Measurements from ENCODE around the gene LCE5A.
"Not testable (repeated sequence)": the region's sequence is repeated elsewhere in the genome, so short reads cannot be mapped to it uniquely, and the experiment has no call there.

The LCE5A gene, protein sequence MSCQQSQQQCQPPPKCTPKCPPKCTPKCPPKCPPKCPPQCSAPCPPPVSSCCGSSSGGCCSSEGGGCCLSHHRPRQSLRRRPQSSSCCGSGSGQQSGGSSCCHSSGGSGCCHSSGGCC

DNA sequence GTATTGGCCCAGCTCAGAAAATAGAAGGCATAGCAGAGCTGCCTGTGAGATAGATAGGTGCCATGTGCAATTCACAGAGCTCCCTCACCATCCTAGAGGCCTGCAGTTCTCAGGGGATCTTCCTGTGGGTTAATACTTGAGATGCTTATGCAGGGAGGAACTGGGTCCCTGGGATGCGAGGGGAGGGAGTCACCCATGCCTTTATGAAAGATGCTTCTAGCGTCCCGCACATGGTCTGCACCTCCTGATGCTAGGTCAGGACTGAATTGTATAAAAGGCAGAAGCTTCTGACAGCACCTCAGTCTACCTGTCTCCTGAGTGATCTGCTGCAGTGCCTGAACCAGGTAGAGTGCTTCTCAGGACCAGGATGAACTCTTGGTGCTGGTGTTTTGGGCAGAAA is at the start of gene LCE5A:
LCE5A (plus strand) TSS at position 301 of the 400 bp plus-strand sequence. CDS start 732 bp downstream, outside the sequence.
- DNase-seq (ENCODE audit: low read depth), result no peak

DNA sequence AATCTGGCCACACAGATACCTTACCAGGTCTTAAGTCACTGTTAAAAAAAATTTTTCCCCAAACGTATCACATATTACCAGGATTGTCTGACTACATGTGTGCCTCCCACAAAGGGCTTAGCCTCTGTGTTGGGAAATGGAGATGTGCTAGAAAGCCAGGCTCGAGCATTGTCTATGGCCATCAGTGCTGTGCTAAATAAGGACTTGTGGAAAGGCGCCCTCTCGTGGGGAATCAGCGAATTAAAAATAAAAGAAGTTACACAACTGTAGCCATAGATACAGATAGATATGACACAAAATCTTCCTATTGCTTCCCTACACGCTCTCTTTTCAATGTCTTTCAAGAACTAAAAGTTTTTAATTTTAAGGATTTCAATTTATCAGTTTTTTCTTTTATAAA is 49.1 kb upstream of the LCE5A start:
- DNase-seq (ENCODE audit: low read depth), result peak; percentile 35

DNA sequence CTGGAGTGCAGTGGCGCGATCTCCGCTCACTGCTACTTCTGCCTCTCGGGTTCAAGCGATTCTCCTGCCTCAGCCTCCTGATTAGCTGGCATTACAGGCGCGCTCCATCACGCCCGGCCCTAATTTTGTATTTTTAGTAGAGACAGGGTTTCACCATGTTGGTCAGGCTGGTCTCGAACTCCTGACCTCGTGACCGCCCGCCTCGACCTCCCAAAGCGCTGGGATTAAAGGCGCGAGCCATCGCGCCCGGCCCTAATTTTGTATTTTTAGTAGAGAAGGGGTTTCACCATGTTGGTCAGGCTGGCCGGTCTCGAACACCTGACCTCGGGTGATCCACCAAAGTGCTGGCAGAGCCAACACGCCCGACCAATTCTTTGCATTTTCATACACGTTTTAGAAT is 48.0 kb upstream of the LCE5A start:
- DNase-seq (ENCODE audit: low read depth), result no peak

DNA sequence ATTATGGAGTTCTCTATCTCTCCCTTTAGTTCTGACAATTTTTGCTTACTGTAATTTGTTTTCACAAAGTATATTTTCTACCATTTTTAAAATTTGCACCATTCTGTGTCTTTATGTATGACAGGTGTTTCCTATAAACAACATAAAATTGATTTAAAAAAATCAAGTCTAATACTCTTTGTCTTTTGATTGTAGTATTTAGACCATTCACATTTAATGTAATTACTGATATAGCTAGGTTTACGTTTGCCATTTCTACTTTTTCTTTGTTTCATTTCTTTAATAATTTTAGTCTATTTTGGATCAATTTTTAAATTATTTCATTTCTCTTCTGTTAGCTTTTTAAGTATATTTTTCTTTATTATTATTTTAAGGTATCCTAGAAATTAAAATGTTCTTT is 44.4 kb upstream of the LCE5A start:
- DNase-seq (ENCODE audit: low read depth), result no peak

DNA sequence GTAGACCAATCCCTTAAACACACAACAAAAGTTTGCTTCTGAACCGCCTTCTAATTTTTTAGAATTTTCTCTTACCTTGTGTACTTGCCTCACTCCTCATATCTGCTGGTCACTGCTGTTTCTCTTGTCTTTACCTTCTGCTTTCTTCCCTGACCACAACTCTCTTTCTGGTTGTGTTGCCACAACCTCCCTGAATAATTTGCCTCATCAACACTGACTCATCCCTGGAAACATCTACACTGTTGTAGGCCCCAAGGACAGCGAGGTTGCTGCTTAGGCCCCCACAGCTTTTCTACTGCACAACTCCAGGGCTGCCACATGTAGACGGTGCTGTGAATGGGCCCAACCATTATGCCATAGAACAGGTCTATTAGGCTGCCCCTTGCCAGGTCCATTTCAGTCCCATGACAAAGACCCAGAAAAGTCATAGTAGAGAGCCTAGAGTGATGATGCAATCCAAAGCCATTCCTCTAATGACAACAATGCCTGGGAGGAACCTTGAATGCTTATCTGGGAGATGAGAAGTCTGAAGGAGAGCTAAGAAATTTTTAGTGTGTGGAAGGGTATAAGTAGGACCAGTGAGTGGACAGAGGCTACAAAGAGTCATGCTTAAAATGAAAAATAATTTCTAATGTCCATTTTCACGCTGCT is 36.6 kb upstream of the LCE5A start:
- no peak for DNase-seq (ENCODE audit: low read depth)

DNA sequence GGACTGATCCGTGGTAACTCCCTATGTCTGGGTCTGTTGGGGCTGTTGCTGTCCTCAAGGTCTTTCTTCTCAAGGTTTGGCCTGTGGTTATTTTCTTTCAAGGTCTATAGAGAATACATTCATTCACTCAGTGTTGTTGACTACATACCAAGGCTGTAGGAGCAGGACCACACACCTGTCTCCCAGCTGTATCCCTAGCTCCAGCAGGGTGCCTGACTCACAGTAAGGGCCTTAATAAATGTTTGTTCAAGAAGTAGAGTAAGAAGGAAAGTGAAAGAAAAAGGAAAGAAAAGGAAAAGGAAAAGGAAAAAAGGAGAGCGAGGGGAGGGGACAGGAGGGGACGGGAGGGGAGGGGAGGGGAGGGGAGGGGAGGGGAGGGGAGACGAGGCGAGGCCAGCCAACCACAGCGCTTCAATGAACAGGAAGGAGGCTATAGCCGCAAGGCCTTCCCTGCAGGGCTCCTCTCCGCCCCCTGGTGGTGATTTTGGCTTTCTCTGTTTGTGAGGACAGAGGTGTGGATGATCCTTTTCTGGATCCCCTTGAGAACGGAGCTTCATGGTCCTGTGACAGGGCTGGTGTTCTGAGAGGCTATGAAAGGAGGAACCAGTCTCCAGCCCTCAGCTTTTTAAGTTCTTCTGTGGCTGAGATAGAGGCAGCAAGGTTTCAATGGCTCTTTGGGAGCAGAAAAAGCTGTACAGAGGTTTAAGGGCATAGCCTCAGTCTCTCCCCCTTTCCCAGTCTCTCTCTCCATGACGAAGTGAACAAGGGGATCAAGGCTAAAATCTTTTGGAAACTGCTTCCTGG is 30.6 kb upstream of the LCE5A start:
- peak; percentile 41 for DNase-seq (ENCODE audit: low read depth)

DNA sequence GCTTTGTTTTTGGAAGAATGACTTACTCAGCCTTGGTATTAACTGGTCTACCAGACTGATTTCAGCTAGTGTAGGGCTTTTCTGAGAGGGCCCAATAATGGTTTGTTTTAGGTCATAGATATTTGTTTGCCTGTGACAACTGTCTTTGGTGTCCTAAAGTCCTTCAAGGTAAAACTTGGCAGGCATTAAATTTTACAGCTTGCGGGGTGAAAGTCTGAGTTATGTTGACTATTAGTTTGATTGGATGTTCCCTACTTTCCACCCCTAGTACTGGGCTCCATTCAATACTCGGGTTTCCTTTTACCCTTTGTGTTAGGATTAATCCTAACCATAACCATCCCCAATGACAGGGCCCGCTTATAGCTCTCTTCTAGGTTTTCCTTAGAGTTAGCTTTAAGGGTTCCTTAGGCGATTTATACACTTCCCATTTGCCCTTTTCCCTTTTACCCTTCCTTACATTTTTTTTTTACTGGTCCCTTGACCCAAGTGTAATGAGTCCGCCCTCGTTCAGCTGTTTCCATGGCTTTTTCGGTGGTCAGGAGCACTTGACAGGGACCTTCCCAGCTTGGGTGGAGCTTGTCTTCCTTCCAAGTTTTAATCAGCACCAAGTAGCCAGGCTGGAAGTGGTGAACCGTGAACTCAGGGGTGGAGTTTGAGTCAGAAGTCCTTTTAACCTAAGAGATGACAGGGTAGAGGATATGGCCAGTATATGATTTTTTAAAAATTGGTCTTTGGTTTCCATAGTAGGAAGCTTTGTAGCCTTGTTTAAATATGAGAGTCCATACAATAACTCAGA is 28.5 kb upstream of the LCE5A start:
- no peak for DNase-seq (ENCODE audit: low read depth)

DNA sequence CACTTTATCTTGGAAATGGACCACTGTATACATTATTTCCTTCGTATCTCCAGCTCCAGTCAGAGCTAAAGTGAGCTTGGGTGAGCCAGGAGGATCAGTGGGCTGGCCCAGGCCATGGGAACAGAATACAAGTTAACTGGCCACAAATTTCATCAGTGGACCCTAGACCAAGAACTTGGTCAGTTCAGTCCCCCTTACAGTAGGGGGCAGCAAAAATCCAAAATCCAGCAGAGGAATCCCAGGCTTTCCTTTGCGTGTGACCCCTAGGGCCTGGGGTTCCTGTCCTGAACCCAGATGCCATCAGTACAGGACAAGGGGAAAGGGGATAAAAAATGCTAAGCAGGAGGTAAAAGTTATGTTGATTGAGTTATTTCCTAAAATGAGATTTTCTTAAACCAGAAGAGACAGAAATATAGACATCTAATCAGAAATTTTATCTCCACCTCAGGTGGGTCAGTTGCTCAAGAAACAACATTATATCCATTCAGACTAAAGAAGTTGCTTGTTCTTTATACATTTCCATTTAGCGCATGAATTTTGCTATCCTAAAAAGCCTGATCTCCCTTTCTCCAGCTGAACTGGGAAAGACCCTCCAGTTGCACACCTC is 24.1 kb upstream of the LCE5A start:
- no peak for DNase-seq (ENCODE audit: low read depth)

DNA sequence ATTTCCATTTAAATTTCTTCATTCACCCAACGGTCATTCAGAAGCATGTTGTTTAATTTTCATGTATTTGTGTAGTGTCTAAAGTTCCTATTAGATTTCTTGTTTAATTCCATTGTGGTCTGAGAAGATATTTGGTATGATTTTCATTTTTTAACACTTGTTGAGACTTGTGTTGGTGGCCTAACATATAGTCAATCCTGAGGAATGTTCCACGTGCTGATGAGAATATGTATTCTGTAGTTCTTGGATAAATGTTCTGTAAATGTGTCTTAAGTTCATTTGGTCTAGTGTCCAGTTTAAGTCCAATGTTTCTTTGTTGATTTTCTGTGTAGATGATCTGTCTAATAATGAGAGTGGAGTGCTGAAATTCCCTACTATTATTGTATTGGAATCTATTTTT is 22.7 kb upstream of the LCE5A start:
- DNase-seq (ENCODE audit: low read depth), result no peak

DNA sequence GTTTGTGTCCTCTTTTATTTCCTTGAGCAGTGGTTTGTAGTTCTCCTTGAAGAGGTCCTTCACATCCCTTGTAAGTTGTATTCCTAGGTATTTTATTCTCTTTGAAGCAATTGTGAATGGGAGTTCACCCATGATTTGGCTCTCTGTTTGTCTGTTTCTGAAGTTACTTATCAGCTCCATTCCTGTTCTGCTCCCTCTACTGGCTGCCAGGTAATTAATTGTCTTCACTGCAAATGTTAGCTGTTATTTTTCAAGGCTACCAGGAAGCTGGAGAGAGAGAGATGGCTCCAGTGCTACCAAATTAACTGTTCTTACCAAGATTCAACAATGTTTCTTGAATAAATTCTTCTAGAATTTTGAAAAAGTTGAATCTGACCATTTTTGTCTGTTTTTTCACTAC is 19.1 kb upstream of the LCE5A start:
- DNase-seq (ENCODE audit: low read depth), result not testable (repeated sequence)

DNA sequence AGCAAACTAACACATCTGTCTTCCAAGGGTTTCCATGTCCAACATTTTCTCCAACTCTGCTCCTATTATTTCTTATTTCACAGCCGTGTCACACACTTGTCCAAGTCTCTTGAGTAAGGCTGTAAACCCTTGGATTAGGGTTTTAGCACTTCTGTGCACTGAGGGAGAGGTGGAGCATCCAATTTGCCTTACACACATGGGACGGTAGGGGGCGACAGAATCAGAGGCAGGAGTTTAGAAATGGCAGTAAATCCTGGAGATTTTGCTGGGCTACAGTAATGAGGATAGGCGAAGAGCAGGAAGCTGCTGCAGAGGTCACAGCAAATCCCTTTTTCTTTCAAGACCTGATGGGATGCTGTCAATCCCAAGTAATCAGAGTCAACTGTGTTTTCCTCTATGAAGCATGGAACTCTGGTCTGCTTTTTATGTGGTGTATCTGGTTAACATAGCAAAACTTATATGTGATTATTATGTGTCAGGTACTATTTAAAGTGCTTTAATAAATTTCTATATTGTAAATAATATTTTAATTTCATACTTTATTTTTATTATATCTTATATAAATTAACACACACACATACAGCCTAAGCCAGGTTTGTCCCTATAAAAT is 15.4 kb upstream of the LCE5A start:
- no peak for DNase-seq (ENCODE audit: low read depth)

DNA sequence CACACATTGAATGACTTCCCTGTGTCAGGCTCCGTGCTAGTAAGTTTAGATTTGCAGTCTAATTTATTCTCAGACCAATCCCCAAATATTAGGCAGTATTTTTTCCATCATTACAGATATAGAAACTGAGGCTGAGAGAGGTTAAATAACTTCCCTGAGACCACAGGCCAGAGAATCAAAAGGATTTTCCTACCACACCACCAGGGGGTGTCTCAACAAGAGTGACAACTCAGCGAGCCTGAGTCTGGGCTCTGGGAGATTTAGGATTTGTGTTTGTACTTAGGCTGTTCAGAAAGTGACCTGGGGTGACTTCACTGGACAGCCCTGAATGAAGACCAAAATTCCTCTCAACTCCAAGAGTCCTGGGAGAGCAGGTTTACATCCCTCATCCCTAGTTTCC is 13.3 kb upstream of the LCE5A start:
- no peak for DNase-seq (ENCODE audit: low read depth)

DNA sequence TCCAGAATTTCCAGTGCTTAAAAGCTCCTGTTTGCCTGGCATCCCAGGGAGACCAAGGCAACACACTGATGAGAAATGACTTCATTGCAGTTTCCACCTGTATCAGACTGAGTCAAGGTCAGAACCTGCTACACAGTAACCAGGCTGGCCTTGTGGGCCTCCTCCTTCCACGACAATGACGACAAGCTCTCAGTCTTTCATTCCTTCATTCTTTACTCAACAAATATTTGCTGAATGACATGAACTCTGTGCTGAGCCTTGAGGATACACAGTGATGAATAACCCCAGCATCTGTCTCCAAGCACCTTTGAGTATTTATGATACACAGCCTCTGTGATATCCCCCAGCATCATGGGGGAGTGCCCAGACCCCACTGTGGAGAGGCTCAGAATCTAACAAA is 8.9 kb upstream of the LCE5A start:
- DNase-seq (ENCODE audit: low read depth), result no peak

DNA sequence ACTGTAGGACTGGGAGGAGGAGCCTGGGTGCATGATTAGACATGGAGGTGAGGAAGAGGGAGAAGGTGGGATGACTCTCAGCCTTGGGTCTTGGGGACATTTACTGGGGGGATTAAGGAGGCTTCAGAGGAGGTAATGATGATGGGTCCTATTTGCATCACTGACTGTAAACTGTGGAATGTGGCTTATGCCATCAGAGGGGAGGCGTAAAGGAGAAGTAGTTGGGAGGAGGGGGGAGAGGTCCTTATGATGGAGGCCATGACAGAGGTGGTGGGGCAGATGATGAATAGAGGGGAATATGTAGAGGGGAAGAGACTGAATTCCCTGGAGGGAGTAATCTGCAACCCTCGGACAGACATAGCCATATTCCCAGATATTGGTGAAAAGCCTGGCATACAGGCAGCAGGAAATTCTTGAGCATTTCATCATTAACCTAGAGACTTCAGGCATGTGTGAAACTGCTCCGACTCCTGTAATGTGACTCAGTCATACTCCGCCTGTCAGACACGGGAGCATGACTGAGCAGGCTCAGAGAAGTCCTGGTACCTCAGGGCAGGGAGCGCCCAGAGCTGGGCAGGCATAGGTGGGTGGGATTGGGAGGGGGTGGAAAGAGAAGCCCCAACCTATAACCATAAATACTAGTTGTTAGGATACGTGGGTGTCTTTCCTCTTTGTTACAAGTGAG is 8.0 kb upstream of the LCE5A start:
- DNase-seq (ENCODE audit: low read depth), result no peak

DNA sequence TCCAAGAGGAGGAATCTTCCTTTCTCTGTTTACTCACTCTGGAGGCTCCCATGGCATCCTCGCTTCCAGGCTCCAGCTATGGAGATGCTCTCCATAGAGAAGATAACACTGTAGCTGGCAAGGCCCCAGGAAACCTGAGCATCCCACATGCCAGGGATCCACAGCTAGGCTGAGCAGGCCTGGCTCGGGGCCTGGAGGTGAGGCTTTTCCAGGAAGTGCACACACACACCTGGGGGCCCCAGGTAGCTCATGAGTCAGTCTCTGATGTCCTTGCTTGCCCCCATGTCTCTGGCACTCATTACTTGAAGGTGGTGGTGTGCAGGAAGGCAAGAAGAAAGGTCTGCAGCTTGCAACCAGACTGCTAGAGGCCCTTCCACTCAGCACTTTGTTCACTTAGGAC is 5.5 kb upstream of the LCE5A start:
- DNase-seq (ENCODE audit: low read depth), result no peak

DNA sequence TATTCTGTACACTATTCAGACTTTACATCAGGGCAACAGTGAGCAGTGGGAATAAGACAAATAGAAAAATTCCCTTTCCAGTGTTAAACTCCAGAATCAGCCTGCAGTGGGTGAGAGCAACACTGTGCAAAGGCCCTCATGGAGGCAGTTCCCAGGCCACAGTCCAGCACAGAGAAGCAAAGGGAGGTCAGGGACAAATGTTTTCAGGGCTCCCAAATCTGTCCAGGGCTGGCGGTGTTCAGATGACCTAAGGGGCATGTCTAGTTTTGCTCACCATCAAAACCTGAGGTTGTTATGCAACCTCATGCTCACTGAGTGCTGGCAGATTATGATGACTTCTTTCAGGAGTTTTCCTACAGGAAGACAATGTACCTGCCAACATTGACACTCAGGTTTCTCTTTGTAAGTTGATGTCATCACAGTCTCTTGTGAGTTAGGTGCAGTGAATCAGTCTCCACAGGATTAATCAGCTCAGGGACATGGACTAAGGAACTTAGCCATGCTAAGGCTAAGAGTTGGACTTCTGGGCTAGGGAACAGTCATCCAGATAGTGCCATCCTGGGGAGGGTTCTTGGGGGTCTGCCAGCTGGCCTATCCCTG is 3.6 kb upstream of the LCE5A start:
- DNase-seq (ENCODE audit: low read depth), result no peak

DNA sequence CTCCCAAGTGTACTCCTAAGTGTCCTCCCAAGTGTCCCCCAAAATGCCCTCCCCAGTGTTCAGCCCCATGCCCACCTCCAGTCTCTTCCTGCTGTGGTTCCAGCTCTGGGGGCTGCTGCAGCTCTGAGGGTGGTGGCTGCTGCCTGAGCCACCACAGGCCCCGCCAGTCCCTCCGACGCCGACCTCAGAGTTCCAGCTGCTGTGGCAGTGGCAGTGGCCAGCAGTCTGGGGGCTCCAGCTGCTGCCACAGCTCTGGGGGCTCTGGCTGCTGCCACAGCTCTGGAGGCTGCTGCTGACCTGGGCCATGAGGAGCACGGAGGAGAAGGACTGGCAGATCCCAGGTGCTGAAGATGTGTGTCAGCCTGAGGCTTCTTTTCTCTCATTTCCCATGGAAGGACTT is 993 bp downstream of the LCE5A start:
- no peak for DNase-seq (ENCODE audit: low read depth)

DNA sequence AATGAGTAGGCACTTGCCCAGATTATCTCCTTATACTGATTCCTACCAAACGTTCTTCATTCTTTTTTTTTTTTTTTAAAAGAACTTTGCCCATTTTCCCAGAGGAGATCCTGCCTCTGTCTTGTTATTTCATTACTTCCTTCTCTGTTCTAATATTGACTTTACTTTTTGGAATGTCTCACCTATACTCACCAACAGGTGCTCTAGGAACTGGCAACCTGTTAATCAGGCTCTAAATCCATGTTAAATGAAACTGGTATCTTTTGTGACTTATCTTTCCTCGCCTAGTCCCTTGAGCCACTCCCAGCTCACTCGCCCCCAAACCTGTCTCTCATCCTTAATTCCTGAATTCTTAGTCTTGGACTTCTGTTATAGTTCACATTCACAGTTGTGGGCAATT is 2.5 kb downstream of the LCE5A start:
- DNase-seq (ENCODE audit: low read depth), result no peak

DNA sequence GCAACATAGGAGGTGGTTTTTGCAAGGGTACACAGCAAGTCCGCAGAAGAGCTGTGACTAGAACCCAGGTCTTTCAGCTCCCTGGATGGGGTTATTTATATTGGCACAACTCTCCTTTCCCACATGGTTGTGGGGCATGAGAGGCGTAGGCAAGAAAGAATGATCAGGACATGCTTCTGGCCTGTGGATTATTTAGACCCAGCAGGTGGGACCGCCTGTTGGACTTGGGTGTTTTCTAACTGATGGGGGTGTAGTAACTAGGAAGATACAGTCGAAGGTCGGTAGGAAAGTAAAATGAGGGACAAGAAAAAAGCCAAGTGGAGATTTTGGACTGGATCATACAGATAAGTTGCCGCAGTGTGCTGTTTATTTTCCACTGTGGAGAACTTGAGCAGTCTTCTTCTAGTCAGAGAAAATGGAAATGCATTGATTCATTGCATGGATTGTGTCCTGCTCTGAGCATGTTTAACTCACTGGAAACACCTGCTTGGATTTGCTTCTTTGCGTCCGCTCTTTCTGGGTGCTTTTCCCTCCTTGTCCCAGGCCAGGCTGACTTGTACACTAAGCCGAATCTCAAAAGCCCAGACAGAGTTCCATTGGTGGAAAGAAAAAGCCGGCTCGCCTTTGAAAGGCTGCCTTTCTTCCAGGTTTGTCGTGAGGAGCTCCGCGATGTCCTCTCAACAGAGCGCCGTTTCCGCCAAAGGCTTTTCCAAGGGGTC is 4.3 kb downstream of the LCE5A start:
- no peak for DNase-seq (ENCODE audit: low read depth)

DNA sequence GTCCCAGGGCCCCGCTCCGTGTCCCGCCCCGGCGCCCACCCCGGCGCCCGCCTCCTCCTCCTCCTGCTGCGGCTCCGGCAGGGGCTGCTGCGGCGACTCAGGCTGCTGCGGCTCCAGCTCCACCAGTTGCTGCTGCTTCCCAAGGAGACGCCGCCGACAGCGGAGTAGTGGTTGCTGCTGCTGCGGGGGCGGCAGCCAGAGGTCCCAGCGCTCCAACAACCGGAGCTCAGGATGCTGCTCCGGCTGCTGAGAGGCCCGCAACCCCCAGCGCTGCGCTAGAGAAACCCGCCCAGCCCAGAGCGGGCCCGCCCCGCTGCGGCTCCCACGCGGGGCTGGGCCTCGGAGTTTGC is 4.8 kb downstream of the LCE5A start:
- no peak for DNase-seq (ENCODE audit: low read depth)

Data from activated T-helper 1 cell treated with Interleukin-2 at 50 U/mL for 16 hours (primary cell).